Hematopoietic multipotent progenitor cell (in vitro differentiated cells): ENCODE results near the gene PIH1D1. TPM values are rescaled to one million over a fixed set of nuclear protein-coding genes. Genes with fewer than 3 reads are reported as not detected.
A peak's percentile ranks its signal among the peaks of the same experiment; 100 is the strongest.

Experiments
- DNase-seq, 3 donors: peaks; one replicate each; pipeline ENCODE4 v3.0.0-alpha.2; 2011 to 2015; ENCODE audit warnings: low read depth in 2 of 3, low spot score in 2 of 3
- small RNA-seq: library from RNA; depleted of rRNA; stranded (forward); fragments of <200 nt; gene quantifications from one replicate; pipeline ENCODE3, GENCODE V24; 2012
- total RNA-seq: library from RNA; depleted of rRNA; stranded (reverse); fragments of >200 nt; gene quantifications from one replicate; pipeline ENCODE4 v1.2.3, GENCODE V29; 2012

The PIH1D1 gene
- total RNA-seq, 1 donor, result 115 TPM

GRCh38 chr19:49396738-49397505, 54.7 kb downstream of the PIH1D1 start:
- no peak for DNase-seq

Small RNA genes lying within 50 kb of the gene (small RNA-seq; reads per million reads assigned to genes)
- gene MIR150, result 332 reads per million, percentile 98 among the genes with 10 or more reads in this experiment
- gene SNORD32A, result not detected
- not detected for gene SNORD33
- not detected for gene SNORD34
- not detected for gene SNORD35A
- gene SNORD35B, result not detected

Other genes with a start within 250 kb of the PIH1D1 start
- gene SLC6A16, start 126.6 kb downstream of the PIH1D1 start, total RNA-seq, result 0.54 TPM
- gene CD37, start 116.4 kb downstream of the PIH1D1 start, total RNA-seq, result 255 TPM
- gene TEAD2, start 89.4 kb downstream of the PIH1D1 start, total RNA-seq, result 0.27 TPM
- not detected for gene DKKL1, start 87.9 kb downstream of the PIH1D1 start, total RNA-seq
- 0.27 TPM for gene KASH5, start 63.6 kb downstream of the PIH1D1 start, total RNA-seq
- gene PTH2, start 28.4 kb downstream of the PIH1D1 start, total RNA-seq, result not detected
- not detected for gene GFY, start 26.4 kb downstream of the PIH1D1 start, total RNA-seq
- not detected for gene SLC17A7, start 10.3 kb downstream of the PIH1D1 start, total RNA-seq
- gene ALDH16A1, start 1.4 kb upstream of the PIH1D1 start, total RNA-seq, result 94.0 TPM
- gene FLT3LG, start 22.4 kb upstream of the PIH1D1 start, total RNA-seq, result 3.8 TPM
- gene RPL13A, start 35.8 kb upstream of the PIH1D1 start, total RNA-seq, result 5,678 TPM
- gene RPS11, start 44.6 kb upstream of the PIH1D1 start, total RNA-seq, result 7,657 TPM
- gene FCGRT, start 60.8 kb upstream of the PIH1D1 start, total RNA-seq, result 26.9 TPM
- 1.1 TPM for gene RCN3, start 76.2 kb upstream of the PIH1D1 start, total RNA-seq
- 114 TPM for gene NOSIP, start 128.7 kb upstream of the PIH1D1 start, total RNA-seq
- 2.7 TPM for gene PRRG2, start 129.5 kb upstream of the PIH1D1 start, total RNA-seq
- gene PRR12, start 139.4 kb upstream of the PIH1D1 start, total RNA-seq, result 8.1 TPM
- 7.5 TPM for gene RRAS, start 188.3 kb upstream of the PIH1D1 start, total RNA-seq
- gene SCAF1, start 190.4 kb upstream of the PIH1D1 start, total RNA-seq, result 18.6 TPM
- gene IRF3, start 214.0 kb upstream of the PIH1D1 start, total RNA-seq, result 86.7 TPM
- gene BCL2L12, start 214.1 kb upstream of the PIH1D1 start, total RNA-seq, result 8.1 TPM
- 455 TPM for gene PRMT1, start 225.5 kb upstream of the PIH1D1 start, total RNA-seq
- 1.9 TPM for gene ADM5, start 237.8 kb upstream of the PIH1D1 start, total RNA-seq
- gene CPT1C, start 239.3 kb upstream of the PIH1D1 start, total RNA-seq, result 0.54 TPM